ENCODE data around the gene NTM.

The NTM gene

GRCh38 chr11:132253469-132254264 lies 883.3 kb downstream of the NTM start:
- DNase-seq: no peak

GRCh38 chr11:132254906-132255305 lies 884.5 kb downstream of the NTM start:
- no peak for DNase-seq

- DNase-seq: no peak
Measured at GRCh38 chr11:132256528-132257279, 886.3 kb downstream of the NTM start.

- no peak for DNase-seq
Measured at GRCh38 chr11:132257871-132258270, 887.5 kb downstream of the NTM start.

- no peak for DNase-seq
Measured at GRCh38 chr11:132258875-132259274, 888.5 kb downstream of the NTM start.

- DNase-seq: no peak
Measured at GRCh38 chr11:132260636-132261035, 890.2 kb downstream of the NTM start.

GRCh38 chr11:132263241-132263640 lies 892.8 kb downstream of the NTM start:
- DNase-seq: no peak

- no peak for DNase-seq
Measured at GRCh38 chr11:132263875-132264274, 893.5 kb downstream of the NTM start.

GRCh38 chr11:132264616-132265015 lies 894.2 kb downstream of the NTM start:
- DNase-seq: no peak

- no peak for DNase-seq
Measured at GRCh38 chr11:132278801-132279574, 908.6 kb downstream of the NTM start.

- no peak for DNase-seq
Measured at GRCh38 chr11:132284048-132284447, 913.6 kb downstream of the NTM start.

- DNase-seq: no peak
Measured at GRCh38 chr11:132284611-132285010, 914.2 kb downstream of the NTM start.

- DNase-seq: no peak
Measured at GRCh38 chr11:132285631-132286030, 915.2 kb downstream of the NTM start.

- no peak for DNase-seq
Measured at GRCh38 chr11:132286106-132286505, 915.7 kb downstream of the NTM start.

- no peak for DNase-seq
Measured at GRCh38 chr11:132288036-132288435, 917.6 kb downstream of the NTM start.

GRCh38 chr11:132289590-132290256 lies 919.3 kb downstream of the NTM start:
- no peak for DNase-seq

- DNase-seq: no peak
Measured at GRCh38 chr11:132293586-132293985, 923.2 kb downstream of the NTM start.

GRCh38 chr11:132296946-132297610 lies 926.7 kb downstream of the NTM start:
- DNase-seq: no peak

- DNase-seq: no peak
Measured at GRCh38 chr11:132298357-132298756, 927.9 kb downstream of the NTM start.

GRCh38 chr11:132300283-132300682 lies 929.9 kb downstream of the NTM start:
- DNase-seq: no peak

- no peak for DNase-seq
Measured at GRCh38 chr11:132301465-132301864, 931.0 kb downstream of the NTM start.

- no peak for DNase-seq
Measured at GRCh38 chr11:132301900-132302299, 931.5 kb downstream of the NTM start.
